HEK293T (cell line): ENCODE measurements around the gene TAF4B.

Source experiments
- BHLHE40 ChIP-seq: fragments of 450-650 bp; IDR thresholded peaks from 2 replicates; pipeline ENCODE4 v1.6.1; 2016; ENCODE audit warnings: mild to moderate bottlenecking, moderate library complexity, borderline replicate concordance
- SP1 ChIP-seq: fragments of 450-650 bp; IDR thresholded peaks from 2 replicates; pipeline ENCODE4 v1.6.1; 2017

DNA sequence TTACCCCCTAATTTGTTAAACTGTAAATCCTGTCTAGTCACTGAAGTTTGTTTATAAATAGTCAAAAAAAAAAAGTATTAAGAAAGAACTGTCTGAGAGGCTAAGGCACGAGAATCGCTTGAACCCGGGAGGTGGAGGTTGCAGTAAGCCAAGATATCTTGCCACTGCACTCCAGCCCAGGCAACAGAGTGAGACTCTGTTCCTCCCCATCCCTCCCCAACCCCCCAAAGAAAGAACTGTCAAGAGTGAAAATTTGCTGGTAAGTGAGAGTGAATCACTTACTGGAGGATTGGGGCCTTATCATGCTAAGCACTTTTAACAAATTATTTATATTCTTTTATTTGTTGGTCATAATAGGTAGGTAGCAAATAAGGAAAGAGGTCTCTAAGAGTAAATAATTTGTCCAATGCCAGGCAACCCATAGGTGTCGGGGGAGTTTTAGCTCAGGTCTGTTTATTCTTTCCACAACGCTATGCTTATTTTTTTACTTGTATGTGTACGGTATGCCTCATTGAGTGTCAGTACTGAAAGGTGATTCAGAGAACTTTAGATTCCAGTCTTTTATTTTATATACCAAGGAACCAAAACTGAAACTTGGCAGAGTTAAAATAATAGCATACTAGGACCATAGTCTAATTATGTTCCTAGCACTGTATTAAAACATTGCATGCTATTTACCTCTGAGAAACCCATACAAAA is 2.5 kb downstream of the TAF4B start:
- TF ChIP-seq BHLHE40 = no peak
- TF ChIP-seq SP1 = no peak
